Neural crest cell (in vitro differentiated cells): Measurements from ENCODE around the gene SPATS1. TPM values are rescaled to one million over a fixed set of nuclear protein-coding genes. Genes with fewer than 3 reads are reported as not detected.

Experiments
- DNase-seq: peaks from one replicate; pipeline ENCODE4 v3.0.0; 2021; ENCODE audit warnings: low read depth, mixed read lengths, low spot score
- H3K27ac Mint-ChIP-seq: one replicate; pipeline ENCODE4 v1.8.0; 2021; ENCODE audit warnings: mild to moderate bottlenecking, mixed read lengths; ENCODE audit not compliant: unreplicated experiment
- H3K27me3 Mint-ChIP-seq: 2 replicates; pipeline ENCODE4 v1.8.0; 2021; ENCODE audit warnings: low read depth, mild to moderate bottlenecking, mixed read lengths
- H3K36me3 Mint-ChIP-seq: 2 replicates; pipeline ENCODE4 v1.8.0; 2021; ENCODE audit warnings: low read depth, mild to moderate bottlenecking, mixed read lengths
- H3K4me1 Mint-ChIP-seq: 2 replicates; pipeline ENCODE4 v1.8.0; 2021; ENCODE audit warnings: mixed read lengths
- H3K4me3 Mint-ChIP-seq: one replicate; pipeline ENCODE4 v1.8.0; 2021; ENCODE audit warnings: mild to moderate bottlenecking, mixed read lengths
- H3K9me3 Mint-ChIP-seq: 2 replicates; pipeline ENCODE4 v1.8.0; 2021; ENCODE audit warnings: mixed read lengths
- CTCF ChIP-seq: fragments of 200-600 bp; sonication (generic); conservative IDR thresholded peaks from 2 replicates; pipeline ENCODE4 v1.5.0; 2021; ENCODE audit warnings: antibody characterized with exemption, mild to moderate bottlenecking
- total RNA-seq: library from RNA; stranded (reverse); gene quantifications from 2 replicates; pipeline ENCODE4 v1.2.1, GENCODE V29; 2021

Gene SPATS1
- total RNA-seq, 1 donor from 2014 or later, result not detected

- no peaks in the 10 kb centered on the region for H3K9me3 Mint-ChIP-seq
- no peak for TF ChIP-seq CTCF
- H3K4me3 Mint-ChIP-seq, result no peak overlapping the region
- no peak for DNase-seq
- H3K27me3 Mint-ChIP-seq, result no peaks in the 10 kb centered on the region
- H3K4me1 Mint-ChIP-seq, result peaks cover 6% of the 10 kb centered on the region
- H3K27ac Mint-ChIP-seq, result no peak overlapping the region
- no peaks in the 10 kb centered on the region for H3K36me3 Mint-ChIP-seq
Observed at GRCh38 chr6:44375071-44375470, 32.6 kb downstream of the SPATS1 start.

- no peak for TF ChIP-seq CTCF
- Mint-ChIP-seq H3K27me3 (no peaks in the 10 kb centered on the region), H3K4me1 (peaks cover 6% of the 10 kb centered on the region), H3K9me3 (no peaks in the 10 kb centered on the region), H3K36me3 (no peaks in the 10 kb centered on the region), H3K4me3 (no peak overlapping the region), H3K27ac (no peak overlapping the region)
- DNase-seq, result no peak
Observed at GRCh38 chr6:44377484-44377883, 35.0 kb downstream of the SPATS1 start.

GRCh38 chr6:44377971-44378370 is 35.5 kb downstream of the SPATS1 start:
- H3K27me3 Mint-ChIP-seq, result no peaks in the 10 kb centered on the region
- H3K4me3 Mint-ChIP-seq, result no peak overlapping the region
- H3K36me3 Mint-ChIP-seq, result no peaks in the 10 kb centered on the region
- no peak for TF ChIP-seq CTCF
- no peak for DNase-seq
- no peak overlapping the region for H3K27ac Mint-ChIP-seq
- peaks cover 2% of the 10 kb centered on the region for H3K4me1 Mint-ChIP-seq
- H3K9me3 Mint-ChIP-seq, result no peaks in the 10 kb centered on the region

GRCh38 chr6:44381739-44382138 is 39.3 kb downstream of the SPATS1 start:
- no peak for DNase-seq
- Mint-ChIP-seq H3K27me3 (no peaks in the 10 kb centered on the region), H3K27ac (no peak overlapping the region), H3K36me3 (no peaks in the 10 kb centered on the region), H3K4me1 (peaks cover 4% of the 10 kb centered on the region), H3K4me3 (no peak overlapping the region), H3K9me3 (no peaks in the 10 kb centered on the region)
- TF ChIP-seq CTCF, result no peak

- Mint-ChIP-seq H3K9me3 (no peaks in the 10 kb centered on the region), H3K36me3 (no peaks in the 10 kb centered on the region), H3K4me1 (peaks cover 38% of the 10 kb centered on the region), H3K27me3 (no peaks in the 10 kb centered on the region), H3K27ac (peak overlapping the region; percentile 98), H3K4me3 (peak overlapping the region; percentile 93)
- DNase-seq, result no peak
- TF ChIP-seq CTCF, result no peak
Observed at GRCh38 chr6:44386364-44386928, 44.0 kb downstream of the SPATS1 start.
